NK-92 treated with Interleukin-12 subunit alpha and Interleukin-12 subunit beta, amount 100 ng/mL, for 24 hours (cell line): ENCODE data around the gene GCAT.
"Not testable (repeated sequence)": the region's sequence is repeated elsewhere in the genome, so short reads cannot be mapped to it uniquely, and the experiment has no call there.

Source experiments
- DNase-seq: peaks from one replicate; lab custom pipeline; 2025; lab: John Stamatoyannopoulos, UW

Gene GCAT

DNA sequence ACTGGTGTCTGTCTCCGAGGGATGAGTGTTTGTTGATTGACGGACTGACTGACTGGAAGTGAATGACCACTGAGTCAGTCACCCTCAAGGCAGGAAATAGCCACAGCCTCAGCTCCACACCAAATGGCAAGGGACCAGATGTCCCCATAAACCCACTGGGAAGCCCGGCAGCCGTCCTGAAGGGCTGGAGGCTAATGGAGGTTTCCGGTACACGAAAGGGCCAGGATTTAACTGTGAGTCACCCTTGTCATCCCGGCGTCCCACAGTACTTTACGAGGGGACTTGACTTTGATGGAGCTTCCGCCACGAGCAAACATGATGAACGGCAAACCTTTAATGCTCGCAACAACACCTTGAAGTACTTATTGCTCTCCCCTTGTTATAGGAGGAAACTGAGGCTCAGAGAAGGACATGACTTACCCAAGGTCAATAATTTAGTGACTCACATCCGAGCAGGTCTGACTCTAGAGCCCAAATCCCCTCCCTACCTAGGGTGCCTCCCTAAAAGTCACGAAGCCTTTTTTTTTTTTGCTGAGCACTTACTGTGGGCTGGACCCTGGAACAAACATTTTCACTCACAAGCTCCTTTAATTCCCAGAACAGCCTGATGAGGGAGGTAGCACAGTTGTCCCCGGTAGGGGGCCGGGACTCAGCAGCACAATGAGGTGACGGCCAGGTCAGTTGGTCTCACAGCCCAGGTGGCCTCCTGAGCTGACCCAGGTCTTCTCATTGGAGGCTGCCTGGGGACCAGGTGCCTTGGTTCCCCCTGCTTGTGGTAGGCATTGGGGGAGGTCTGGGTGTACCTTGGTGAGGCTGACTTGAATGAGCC, 25.2 kb upstream of the GCAT start:
- DNase-seq: no peak

DNA sequence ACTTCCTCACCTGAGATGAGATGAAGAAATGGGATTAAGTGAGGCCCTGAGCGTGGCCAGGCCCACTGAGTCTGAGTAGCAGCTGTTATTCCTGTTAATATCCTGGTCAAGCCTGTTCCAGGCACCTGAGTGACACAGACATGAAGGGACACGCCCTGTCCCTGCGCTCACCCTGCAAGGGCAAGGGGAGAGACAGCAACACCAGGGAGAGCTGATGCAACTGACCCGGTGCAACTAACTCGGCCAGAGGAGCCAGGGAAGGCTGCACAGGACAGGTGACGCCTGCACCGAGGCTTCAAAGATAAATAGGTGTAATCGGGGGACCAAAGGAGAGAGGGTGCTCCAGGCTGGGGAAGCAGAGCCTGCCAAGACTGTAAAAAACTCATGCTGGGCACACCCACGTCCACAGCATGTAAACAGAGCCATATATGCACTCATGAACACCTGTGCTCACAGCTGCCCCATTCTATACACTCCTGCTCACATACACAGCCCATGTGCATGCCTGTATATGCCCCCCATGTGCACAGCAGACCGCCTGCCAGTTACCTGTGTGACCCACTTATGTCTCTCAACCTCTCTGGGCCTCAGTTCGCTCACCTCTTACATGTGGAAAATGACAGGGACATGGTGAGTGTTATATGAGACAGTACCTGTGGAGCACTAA, 22.8 kb upstream of the GCAT start:
- DNase-seq: no peak

DNA sequence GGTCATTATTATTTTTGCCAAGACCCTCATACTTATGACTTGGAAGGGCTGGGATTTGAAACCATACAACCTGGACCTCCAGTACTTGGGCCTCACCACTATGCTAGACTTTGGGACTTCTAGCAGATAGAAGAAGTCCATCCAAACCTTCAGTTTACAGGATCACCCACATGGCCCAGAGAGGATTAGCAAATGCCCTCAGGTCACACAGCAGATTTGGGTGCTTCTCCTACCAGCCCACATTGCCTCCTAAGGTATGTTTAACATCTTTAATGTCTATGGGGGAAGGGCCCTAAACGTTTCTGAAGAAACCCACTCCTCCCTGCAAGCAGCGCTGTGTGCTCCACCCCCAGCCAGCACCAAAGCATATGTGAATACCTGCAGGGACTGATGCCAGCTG, 17.5 kb upstream of the GCAT start:
- DNase-seq: no peak

DNA sequence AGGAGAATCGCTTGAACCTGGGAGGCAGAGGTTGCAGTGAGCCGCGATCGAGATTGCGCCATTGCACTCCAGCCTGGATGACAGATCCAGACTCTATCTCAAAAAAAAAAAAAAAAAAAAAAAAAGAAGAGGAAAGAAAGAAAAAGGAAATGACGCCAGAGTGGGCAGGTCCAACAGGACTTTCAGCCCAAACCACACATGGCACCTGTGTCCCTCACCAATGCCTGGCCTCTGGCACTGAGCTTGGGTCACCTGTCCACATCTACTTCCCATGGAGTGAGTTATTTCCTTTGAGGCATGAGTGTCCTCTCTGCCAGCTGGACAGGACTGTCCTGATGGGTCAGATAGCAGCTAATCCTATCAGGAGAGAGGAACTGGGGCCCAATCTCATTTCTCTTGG, 15.2 kb upstream of the GCAT start:
- DNase-seq: no peak

DNA sequence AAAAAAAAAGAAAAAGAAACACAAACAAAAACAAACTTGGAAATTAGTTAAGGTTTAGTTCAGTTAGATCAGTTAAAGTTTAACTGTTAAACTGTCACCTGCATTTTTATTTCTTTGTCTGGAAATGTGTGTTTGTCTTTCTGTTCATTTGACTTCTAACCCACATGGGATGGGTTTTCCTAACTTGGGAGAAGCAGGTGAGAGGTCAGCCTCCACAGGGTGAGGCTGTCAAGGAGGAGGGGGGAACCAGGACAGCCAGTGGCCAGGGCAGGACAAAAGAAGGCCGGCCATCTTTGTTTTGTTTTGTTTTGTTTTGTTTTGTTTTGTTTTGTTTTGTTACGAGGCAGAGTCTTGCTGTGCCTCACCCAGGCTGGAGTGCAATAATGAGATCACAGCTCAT, 13.4 kb upstream of the GCAT start:
- no peak for DNase-seq

DNA sequence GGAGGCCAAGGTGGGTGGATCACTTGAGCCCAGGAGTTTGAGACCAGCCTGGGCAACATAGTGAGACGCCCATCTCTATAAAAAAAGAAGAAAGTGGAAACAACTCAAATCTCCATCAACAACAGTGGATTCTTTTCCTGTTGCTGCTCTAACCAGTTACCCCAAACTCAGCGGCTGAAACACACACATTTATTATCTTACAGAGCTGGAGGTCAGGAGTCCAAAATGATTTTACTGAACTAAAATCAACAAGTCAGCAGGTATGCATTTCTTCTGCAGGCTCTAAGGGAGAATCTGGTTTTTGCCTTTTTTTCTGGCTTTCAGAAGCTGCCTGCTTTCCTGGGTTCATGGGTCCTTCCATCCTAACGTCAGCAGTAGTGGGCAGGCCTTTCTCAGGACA, 11.7 kb upstream of the GCAT start:
- DNase-seq: no peak

DNA sequence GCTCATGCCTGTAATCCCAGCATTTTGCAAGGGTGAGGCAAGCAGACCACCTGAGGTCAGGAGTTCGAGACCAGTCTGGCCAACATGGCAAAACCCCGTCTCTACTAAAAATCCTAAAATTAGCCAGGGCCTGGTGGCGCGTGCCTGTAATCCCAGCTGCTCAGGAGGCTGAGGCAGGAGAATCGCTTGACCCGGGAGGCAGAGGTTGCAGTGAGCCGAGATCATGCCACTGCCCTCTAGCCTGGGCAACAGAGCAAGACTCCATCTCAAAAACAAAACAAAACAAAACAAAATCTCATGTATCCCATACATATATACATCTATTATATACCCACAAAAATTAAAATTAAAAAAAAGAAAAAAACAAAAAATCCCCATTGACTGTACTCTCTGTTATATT, 10.5 kb upstream of the GCAT start:
- DNase-seq: not testable (repeated sequence)

DNA sequence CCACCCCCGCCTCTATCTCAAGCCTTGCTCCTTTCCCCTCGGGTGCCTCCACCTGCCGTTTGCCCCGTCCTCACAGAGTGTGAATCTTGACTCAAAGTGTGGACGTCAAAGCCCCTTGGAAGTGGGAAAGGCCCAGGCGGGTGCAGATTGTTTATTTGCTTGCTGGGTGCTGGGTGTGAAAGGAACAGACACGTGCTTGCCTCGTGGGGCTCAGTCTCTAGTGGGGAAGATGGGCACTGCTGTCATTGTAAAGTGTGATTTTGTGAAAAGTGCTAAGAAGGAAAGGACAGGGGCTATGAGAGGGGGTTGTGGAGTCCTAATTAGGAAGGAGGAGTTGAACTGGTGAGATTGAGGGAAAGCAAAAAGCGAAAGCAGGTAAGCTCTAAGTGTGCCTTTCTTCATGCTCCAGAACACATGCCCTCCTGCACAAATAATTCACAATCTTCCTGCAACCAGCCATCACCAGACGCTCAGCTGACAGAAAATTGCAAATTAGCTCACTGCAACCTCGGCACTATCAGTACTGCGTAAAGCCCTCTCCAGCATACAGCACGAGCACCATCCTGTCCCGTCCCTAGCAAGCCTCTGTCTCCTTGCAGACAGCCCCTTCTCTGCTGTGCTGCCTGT, 9.7 kb upstream of the GCAT start:
- DNase-seq: no peak

DNA sequence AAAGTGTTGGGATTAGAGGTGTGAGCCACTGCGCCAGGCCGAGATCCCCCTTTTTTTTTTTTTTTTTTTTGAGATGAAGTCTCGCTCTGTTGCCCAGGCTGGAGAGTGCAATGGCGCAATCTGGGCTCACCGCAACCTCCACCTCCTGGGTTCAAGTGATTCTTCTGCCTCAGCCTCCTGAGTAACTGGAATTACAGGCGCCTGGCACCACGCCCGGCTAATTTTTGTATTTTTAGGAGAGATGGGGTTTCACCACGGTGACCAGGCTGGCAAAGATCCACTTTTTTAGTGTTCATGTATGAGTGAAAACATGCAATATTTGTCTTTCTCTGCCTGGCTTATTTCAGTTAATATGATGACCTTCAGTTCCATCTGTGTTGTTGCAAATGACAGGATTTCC, 7.8 kb upstream of the GCAT start:
- DNase-seq: not testable (repeated sequence)

DNA sequence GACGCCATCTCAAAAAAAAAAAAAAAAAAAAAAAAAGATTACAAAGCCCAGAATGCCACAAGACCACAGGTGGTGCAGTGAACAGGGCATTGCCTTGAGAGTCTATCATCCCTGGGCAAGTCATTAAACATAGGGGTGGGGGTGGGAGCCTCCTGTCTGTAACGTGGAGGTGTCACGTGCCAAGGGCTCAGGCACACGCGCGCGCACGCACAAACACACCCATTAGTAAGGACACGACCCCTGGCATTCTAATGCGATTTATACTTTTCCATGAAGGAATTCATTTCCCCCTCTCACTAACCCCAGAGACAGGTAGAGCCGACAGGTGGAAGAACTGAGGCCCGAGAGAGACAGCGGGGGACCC, 5.8 kb upstream of the GCAT start:
- DNase-seq: no peak

DNA sequence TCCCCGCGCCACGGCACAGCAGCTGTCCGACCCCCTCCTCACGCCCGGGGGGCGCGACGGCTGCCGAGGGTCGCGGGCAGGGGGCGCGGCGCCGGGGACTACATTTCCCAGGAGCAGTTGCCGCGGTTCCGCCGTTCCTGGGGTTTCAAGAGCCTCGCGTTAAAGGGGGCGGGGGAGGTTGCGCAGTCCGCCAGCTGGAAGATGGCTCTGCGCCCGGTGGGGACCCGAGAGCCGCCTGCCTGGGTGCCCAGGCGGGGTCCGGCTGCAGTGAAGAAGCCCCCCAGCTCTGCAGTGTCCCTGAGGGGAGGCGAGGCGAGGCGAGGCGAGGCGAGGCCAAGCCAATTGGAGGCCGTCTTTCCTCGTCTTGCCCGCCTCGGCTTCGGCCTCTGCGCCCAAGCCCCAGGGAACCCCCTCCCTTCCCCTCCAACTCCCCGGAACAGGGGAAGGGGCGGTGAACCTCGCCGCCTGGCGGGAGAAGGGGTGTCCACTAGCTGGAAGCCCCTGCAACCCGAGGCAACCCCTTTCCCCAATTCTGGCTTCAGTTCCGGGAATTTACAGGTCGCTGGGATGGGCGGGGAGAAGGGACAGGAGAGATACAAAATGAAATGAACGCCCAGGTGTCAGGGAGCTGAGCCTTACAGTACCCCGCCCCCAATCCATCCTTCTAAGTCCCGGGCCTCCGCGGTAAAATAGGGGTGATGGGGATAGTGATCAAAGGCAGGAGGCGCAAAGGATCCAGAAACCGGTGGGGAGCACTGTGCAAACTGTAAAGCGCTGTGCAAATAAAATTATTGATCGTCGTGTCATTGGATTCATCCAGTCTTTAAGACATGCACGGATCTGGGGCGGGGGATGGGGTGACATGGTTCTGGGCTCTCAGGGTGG, 5.2 kb upstream of the GCAT start:
- no peak for DNase-seq

DNA sequence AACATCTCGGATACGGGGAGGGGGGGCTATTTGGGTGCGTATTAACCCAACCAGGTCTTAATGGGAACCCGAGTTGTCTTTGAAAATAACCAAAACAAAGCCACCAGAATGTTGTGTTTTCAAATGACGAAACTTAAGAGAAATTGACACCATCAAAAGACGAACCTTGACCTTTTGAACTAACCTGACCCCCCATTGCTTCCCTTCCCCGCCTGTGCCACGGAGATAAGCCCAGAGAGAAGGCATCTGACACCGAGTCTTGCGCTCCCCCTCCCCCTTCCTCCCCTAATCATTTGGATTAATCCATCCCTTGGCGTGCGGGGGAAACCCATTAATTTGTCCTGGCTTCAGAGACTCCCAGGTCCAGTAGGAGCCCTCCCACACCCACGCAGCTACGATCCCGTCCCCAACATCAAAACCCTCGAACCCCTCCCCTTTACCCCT, 4.5 kb upstream of the GCAT start:
- DNase-seq: no peak

DNA sequence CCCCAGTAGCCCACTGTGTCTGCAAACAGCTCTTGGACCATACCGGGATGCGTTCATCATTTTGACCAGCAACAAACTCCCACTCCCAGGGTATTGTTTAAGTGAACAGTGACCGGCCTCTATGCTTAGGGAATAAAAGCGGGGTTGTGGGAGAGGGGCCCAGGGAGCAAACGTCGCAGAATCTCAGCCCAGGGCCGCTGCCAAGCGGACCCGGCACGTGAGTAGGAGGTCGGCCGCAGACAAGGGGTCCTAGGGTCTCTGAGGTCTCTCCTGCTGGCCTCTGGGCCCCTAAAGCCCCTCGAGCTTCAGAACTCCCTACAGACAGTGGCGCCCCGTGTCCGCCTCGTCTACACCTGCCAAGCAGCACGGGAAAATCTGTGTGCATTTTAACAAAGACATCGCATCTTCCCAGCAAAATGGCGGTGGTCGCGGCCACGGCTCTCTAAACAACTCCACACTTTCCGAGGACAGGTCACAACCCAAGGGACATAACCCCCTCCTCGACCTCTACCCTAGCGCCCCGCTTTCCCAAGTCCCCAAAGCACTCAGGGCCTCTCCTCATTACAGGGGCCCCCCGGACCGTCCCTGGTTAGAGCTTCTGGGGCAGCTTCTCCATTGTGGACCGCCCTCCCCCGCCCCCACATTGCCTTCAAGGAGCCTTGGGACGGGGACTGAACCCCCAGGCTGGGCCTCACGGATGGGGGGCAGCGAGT, 3.9 kb upstream of the GCAT start:
- DNase-seq: no peak

DNA sequence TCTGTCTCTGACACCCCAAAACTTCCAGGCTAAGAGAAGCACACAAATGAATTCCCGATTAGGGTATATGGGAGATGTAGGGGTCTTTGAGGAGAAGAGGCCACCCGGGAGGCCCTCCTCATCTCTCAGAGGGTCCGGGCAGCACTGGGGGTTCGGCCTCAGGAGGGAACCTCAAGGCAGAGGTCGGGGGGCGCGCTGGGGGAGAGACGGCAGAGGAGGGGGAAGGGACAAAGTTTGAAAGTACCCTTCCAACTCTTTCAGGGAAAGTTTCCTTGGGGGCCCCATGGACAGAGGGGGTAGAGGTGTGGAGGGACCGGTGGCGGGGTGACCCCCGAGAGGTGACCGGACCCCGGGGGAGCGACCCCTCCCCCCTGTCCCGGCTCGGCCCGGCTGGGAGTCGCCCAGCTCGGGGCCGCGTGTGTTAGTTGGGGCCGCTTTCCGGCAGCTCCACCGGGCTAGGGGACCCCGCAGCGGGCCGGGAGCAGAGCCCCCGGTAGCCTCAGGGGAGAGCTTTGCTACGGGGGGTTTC, 3.3 kb upstream of the GCAT start:
- no peak for DNase-seq

DNA sequence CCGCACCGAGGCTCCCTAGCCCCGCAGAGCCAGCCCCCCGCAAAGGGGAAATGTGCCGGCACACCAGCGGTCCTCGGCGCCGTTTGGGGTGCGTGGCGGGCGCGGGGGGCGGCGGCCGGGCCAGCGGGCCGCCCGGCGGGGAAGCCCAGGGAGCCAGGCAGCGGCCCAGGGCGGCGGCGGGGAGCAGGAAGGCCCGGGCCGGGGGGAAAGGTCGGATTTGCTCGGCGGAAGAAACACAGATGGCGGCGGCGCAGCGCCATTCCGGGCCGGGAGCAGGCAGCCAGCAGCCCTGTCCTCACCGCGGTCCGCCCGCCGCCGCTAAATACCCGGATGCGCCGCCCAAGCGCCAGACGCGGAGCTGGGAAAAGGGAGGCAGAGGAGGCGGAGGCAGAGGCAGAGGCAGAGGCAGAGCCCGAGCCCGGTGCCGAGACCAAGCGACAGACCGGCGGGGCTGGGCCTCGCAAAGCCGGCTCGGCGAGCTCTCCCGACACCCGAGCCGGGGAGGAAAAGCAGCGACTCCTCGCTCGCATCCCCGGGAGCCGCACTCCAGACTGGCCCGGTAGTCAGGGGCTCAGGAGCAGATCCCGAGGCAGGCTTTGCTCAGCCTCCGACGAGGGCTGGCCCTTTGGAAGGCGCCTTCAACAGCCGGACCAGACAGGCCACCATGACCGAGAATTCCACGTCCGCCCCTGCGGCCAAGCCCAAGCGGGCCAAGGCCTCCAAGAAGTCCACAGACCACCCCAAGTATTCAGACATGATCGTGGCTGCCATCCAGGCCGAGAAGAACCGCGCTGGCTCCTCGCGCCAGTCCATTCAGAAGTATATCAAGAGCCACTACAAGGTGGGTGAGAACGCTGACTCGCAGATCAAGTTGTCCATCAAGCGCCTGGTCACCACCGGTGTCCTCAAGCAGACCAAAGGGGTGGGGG, 2.6 kb upstream of the GCAT start:
- DNase-seq: no peak

DNA sequence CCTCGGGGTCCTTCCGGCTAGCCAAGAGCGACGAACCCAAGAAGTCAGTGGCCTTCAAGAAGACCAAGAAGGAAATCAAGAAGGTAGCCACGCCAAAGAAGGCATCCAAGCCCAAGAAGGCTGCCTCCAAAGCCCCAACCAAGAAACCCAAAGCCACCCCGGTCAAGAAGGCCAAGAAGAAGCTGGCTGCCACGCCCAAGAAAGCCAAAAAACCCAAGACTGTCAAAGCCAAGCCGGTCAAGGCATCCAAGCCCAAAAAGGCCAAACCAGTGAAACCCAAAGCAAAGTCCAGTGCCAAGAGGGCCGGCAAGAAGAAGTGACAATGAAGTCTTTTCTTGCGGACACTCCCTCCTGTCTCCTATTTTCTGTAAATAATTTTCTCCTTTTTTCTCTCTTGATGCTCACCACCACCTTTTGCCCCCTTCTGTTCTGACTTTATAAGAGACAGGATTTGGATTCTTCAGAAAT, 1.9 kb upstream of the GCAT start:
- no peak for DNase-seq

DNA sequence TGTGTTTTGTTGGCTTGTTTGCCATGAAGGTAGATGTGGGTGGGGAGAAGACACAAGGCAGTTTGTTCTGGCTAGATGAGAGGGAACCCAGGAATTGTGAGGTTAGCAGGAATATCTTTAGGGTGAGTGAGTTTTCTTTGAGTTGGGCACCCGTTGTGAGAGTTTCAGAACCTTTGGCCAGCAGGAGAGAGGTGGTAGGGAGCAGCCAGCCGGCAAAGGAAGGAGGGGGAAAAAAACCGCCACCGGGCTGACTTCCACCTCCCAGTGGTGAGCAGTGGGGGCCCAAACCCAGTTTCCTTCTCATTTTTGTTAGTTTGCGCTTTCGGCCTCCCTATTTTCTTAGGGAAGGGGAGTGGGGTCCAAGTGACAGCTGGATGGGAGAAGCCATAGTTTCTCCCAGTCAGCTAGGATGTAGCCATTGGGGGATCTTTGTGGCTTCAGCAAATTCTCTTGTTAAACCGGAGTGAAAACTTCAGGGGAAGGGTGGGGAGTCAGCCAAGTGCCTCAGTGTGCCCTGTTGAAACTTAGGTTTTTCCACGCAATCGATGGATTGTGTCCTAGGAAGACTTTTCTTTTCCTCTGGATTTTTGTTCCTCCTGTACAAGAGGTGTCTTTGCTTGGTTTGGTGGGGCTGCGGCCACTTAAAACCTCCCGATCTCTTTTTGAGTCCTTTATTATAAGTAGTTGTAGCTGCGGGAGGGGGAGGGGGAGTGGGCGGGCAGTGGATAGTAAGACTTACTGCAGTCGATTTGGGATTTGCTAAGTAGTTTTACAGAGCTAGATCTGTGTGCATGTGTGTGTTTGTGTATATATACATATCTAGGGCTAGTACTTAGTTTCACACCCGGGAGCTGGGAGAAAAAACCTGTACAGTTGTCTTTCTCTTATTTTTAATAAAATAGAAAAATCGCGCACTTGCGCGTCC, 1.1 kb upstream of the GCAT start:
- no peak for DNase-seq

DNA sequence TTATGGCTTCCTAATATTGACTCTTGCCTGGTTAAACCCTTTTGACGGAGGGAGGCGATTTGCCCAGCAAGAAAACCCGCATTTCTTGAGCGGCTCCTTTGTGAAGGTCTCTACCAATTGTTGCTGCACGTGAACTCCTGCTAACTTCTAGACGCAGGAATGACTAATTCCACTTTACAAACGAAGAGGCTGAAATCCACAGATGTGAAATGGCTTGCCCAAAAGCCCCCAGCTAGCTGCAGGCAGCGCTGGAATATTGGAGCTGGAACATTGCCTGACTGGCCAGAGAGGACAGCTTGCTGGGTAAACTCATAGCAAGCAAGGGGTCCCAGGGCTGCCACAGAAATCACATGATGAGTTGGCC, 542 bp downstream of the GCAT start:
- DNase-seq: no peak

DNA sequence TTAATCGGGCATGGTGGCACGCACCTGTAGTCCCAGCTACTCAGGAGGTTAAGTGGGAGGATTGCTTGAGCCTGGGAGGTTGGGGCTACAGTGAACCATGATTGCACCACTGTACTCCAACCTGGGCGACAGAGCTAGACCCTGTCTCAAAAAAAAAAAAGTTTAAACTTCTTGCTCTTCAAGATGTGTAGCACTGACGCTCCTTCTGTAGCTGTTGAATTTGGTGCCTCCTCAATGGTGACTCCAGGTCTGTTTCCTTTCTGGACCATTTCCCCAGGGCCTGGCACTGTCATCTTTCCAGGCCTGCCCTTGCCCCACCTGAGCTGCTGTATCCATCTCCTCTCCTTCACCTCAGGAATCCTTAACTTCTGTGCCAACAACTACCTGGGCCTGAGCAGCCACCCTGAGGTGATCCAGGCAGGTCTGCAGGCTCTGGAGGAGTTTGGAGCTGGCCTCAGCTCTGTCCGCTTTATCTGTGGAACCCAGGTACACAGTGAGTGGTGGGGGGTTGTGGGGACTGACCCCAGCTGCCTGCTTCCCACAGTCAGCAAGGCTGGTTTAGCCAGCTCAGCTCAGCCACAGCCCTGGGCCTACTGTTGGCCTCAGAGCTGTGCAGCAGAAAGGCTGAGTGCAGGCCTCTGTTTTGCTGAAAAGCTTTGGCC, 2.1 kb downstream of the GCAT start:
- no peak for DNase-seq
